Fibroblast of mammary gland (primary cell): Measurements from ENCODE around the gene HMGB2.
A peak's percentile ranks its signal among the peaks of the same experiment; 100 is the strongest.

Source experiments
- DNase-seq: peaks from one replicate; pipeline ENCODE4 v3.0.0-alpha.2; 2010; ENCODE audit warnings: low read depth
- H3K4me3 ChIP-seq: 2 replicates; pipeline ENCODE4 v1.5.1; 2011; ENCODE audit warnings: low read depth, mild to moderate bottlenecking, low read length, moderate library complexity; ENCODE audit not compliant: control insufficient read depth
- CTCF ChIP-seq: conservative IDR thresholded peaks from 2 replicates; pipeline ENCODE4 v1.5.1; 2011; ENCODE audit warnings: low read depth, low read length, inconsistent platforms; ENCODE audit not compliant: control insufficient read depth, insufficient read depth

The HMGB2 gene

GRCh38 chr4:173371292-173372192 lies 37.4 kb upstream of the HMGB2 start:
- TF ChIP-seq CTCF: no peak
- peak overlapping the region; percentile 74 for H3K4me3 ChIP-seq
- DNase-seq: peak; percentile 72

GRCh38 chr4:173370477-173371291 lies 36.5 kb upstream of the HMGB2 start, which contains the start of gene SAP30:
Gene SAP30, plus strand, starts transcription at chr4:173370954. Its CDS starts 229 bp downstream, at chr4:173371183.
- H3K4me3 ChIP-seq: peak within 1 kb of the TSS; percentile 74
- TF ChIP-seq CTCF: no peak
- DNase-seq: peak; percentile 97

- H3K4me3 ChIP-seq: peak overlapping the region; percentile 71
- DNase-seq: no peak
- TF ChIP-seq CTCF: no peak
These were observed 35.9 kb upstream of the HMGB2 start for GRCh38 chr4:173370130-173370476.

- no peak for TF ChIP-seq CTCF
- peak; percentile 38 for DNase-seq
- H3K4me3 ChIP-seq: no peak overlapping the region
These were observed 33.8 kb upstream of the HMGB2 start for GRCh38 chr4:173367946-173368345.

GRCh38 chr4:173367285-173367684 lies 33.1 kb upstream of the HMGB2 start:
- H3K4me3 ChIP-seq: no peak overlapping the region
- peak; percentile 41 for DNase-seq
- TF ChIP-seq CTCF: no peak

- no peak overlapping the region for H3K4me3 ChIP-seq
- no peak for TF ChIP-seq CTCF
- no peak for DNase-seq
These were observed 31.3 kb upstream of the HMGB2 start for GRCh38 chr4:173365359-173365996.
